ENCODE measurements around the gene SNX14.

- TF ChIP-seq, protein P1, sequence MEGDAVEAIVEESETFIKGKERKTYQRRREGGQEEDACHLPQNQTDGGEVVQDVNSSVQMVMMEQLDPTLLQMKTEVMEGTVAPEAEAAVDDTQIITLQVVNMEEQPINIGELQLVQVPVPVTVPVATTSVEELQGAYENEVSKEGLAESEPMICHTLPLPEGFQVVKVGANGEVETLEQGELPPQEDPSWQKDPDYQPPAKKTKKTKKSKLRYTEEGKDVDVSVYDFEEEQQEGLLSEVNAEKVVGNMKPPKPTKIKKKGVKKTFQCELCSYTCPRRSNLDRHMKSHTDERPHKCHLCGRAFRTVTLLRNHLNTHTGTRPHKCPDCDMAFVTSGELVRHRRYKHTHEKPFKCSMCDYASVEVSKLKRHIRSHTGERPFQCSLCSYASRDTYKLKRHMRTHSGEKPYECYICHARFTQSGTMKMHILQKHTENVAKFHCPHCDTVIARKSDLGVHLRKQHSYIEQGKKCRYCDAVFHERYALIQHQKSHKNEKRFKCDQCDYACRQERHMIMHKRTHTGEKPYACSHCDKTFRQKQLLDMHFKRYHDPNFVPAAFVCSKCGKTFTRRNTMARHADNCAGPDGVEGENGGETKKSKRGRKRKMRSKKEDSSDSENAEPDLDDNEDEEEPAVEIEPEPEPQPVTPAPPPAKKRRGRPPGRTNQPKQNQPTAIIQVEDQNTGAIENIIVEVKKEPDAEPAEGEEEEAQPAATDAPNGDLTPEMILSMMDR (conservative IDR thresholded peaks at IDR 0.05; ENCODE audit: low read depth, low read length), result no peak
- TF ChIP-seq EZH2 (IDR thresholded peaks at IDR 0.05; ENCODE audit: low read length, unreplicated experiment), result no peak
Observed at GRCh38 chr6:85498596-85499258, 94.9 kb downstream of the SNX14 start.

Measured in PC-3 (cell line).